Peyer's patch (tissue), 4 donors: ENCODE data around the gene SLC15A1.

Experiments
- CTCF ChIP-seq, 6 experiments: fragments of 450-650 bp in 4 of 6; fragments of 200-600 bp in 2 of 6; sonication (generic) in 1 of 6; IDR thresholded peaks; one replicate each; pipeline ENCODE4 v1.5.1; 2017 to 2019; ENCODE audit warnings: antibody characterized with exemption in 6 of 6, mild to moderate bottlenecking in 3 of 6, moderate library complexity in 1 of 6
- POLR2A ChIP-seq, 2 donors: fragments of 450-650 bp; IDR thresholded peaks; one replicate each; pipeline ENCODE4 v1.5.1; 2017; ENCODE audit warnings: antibody characterized with exemption in 2 of 2, mild to moderate bottlenecking in 2 of 2, moderate library complexity in 2 of 2

- TF ChIP-seq POLR2A (IDR thresholded peaks at IDR 0.05): no peak
- no peak for TF ChIP-seq CTCF (IDR thresholded peaks at IDR 0.05)
Observed at GRCh38 chr13:98719527-98720250, 32.8 kb downstream of the SLC15A1 start.
